GOT3 (cell line): ENCODE results near the gene PPDPF.

ENCODE experiments used
- DNase-seq: peaks from one replicate; lab custom pipeline; 2025; ENCODE audit warnings: mixed read lengths; lab: John Stamatoyannopoulos, UW

The PPDPF gene

DNA sequence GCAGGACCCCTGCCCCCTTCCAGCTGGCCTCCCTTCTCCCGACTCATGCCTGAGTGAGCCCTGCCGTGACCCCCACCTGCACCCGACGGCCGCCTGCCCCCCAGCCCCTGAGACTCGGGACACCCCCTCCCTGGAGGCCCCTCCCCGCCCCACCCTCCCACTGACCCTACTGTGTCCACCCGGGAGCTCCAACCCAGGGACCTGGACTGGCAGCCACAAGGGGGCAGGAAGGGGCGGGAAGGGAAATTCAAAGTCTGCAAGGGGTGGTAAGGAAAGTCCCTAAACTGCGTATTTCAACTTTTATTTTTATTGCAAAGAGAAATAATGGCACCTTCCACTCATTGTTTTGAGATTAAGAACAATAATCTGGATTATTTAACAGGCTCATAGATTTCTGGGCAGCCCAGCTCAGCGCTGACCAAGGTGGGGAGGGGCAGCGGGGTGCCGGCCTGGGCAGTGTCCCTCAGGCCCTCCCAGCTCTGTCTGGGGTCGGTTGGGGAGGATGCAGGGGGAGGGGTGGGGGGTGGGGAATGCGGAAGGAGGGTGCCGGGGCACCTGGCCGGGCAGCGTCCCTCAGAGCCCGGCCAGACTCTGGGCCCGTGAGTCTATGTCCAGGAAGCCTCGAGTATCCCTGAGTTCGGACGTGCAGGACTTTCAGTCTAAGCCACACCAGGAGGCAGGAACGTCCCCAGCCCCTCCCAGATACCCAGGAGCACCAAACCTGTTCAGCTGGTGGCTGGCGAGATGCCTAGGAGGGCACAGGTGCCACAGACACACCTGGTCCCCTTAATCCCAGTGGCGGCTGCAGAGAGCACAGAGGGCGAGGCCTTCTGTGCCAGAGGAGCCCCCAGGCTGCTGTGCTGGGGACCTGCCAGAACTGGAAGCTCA, 17.9 kb downstream of the PPDPF start:
- no peak for DNase-seq

DNA sequence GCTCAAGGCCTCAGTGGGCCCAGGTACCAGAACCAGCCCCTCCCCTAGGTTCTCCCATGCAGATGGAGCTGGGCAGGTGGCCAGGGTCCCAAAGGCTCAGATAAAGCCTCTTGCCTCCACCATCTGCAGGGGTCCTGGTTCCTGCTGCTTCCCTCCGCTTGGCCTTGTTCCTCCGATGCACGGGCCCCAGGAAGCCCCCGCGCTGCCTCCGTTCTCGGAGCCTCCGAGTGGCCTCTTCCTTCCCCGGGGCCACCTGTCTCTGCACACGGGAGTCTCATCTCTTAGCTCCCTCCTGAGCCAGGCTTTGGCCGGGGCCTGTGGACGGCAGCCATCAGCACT, 18.5 kb downstream of the PPDPF start:
- no peak for DNase-seq

DNA sequence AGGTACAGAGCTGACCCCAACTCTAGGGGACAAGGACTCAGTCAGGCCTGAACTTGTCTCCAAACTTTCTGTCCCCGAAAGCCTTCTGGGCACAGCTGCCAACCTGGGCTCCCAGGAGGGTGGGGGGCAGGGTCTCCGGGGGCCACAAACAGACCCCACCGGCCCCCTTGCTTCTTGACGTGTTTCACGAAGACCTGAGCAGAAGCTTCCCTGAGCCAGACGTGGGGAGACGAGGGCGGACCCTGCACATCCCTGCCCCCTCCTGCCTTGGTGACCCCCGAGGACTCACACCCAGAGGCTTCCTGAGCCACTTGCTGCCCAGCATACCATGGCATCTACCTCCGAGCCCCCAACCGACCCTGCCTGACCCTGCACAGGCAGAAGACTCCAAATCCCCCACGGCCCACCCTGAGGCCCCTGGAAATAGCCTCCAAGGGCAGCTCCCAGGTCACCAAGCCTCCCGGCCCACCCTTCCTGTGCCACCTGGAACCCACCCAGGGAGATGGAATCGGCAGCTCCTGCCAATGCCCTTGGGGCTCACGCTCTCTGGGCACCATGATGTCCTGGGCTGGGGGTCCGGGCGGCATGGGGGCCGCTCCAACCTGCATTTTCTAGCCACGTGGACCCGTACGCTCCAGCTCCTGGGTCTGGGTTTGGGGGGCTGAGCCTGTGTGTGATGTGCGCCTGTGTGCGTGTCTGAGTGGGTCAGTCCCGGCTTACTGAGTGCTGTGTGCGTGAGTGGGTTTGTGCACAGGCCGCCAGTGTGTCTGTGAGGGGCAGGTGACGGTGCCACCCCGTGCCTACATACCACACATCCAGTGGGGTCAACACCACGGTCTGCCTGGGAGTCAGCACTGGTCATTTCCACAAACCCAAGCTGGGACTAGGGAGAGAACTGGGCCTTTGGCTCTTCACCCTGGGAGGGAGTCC, 19.1 kb downstream of the PPDPF start:
- no peak for DNase-seq

DNA sequence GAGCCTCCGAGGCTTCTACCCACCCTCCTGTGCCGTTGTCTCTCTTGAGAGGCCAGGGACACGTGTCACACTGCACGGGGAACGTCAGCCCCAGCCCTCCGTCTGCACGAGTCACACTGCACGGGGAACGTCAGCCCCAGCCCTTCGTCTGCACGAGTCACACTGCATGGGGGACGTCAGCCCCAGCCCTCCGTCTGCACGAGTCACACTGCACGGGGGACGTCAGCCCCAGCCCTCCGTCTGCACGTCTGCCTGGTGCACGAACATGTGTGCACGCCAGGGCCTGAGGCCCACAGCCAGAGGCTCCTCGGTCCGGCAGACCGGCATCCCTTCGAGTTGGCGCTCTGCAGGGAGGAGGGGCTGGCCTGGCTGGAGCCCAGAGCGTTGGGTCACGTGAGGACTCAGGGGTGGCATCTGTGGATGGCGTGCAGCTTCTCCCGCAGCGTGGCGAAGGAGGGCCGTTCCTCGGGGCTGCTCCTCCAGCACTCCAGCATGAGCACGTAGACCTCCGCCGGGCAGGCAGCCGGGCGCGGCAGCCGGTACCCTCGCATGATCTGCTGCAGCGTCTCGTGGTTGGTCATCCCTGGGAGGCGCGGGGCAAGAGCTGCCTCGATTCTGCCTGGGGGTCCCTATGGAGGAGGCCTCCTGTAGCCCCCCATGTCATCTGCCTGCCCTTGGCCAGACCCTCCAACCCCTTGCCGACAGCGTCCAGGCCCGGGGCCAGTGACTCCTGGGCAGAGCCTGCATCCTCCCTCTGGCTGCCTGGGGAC, 20.0 kb downstream of the PPDPF start:
- DNase-seq: no peak

DNA sequence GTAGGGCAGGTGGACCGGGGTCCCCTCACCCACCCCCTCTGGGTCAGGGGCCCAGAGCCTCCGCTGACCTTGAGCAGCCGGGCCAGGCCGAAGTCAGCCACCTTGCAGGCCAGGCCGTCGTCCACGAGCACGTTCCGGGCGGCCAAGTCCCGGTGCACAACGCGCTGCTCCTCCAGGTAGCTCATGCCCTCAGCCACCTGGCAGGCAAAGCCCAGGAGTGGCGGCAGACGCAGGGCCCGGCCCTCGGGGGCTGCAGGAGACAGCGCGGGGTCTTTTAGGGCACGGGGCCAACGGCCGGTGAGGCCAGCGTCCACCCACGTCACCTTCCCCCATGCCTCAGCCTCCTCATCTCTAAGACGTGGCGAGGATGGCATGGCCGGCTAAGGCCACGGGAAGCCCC, 20.8 kb downstream of the PPDPF start:
- DNase-seq: no peak

DNA sequence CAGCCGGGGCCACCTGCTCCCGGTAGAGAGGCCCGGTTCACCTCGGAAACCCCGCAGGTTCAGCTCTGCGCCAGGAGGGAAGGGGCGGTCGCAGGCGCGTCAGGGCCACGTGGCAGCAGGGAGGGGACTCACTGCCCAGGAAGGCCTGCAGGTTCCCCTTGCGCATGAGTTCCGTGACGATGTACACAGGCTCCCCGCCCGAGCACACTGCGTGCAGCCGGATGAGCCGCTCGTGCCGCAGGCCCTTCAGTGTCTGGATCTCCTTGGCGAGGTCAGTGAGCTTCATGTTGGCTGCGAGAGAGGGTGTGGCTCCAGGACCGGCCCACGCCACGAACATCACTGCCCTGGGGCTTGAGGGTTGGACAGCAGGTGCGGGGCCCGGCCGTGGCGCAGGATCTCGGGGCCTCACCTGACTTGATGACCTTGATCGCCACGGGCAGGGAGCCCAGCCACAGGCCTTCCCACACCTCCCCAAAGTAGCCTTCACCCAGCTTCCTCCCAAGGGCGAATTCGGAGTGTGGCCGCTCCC, 21.5 kb downstream of the PPDPF start:
- no peak for DNase-seq

DNA sequence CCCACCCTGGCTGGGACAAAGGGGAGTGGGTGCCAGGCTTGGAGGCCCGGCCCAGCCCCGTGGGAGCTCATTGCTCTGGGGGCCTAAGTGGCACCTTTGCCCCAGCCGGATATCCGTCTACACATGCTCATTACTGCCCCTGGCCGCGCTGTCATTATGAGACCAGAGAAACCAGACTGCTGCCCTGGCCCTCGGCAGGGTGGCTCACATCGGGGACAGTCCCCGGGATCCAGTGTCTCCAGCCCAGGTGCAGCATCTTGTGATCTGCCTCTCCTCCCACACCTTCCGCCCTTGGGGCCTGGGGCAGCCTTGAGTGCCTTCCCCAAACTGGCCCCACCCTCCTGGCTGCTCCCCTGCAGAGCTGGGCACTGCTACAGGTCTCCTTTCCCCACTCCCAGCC, 22.1 kb downstream of the PPDPF start:
- DNase-seq: no peak

DNA sequence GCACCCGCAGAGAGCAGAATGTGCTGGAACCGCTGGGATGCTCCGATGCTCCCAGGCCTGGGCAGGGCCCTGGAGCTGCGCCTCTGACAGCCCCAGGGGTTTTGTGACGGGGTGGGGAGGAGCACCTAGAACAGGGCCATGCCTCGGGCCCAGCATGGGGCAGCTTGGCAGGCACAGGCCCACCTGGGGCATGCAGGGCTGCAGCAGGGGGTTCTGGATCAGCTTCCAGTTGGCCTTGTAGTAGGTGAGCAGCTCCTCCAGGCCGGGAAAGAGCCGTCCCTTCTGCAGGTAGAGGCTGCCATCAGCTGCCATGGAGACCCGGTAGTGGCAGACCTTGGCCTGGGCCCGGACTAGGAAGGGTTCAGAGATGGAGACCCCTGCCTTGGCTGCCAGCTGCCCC, 22.6 kb downstream of the PPDPF start:
- no peak for DNase-seq

DNA sequence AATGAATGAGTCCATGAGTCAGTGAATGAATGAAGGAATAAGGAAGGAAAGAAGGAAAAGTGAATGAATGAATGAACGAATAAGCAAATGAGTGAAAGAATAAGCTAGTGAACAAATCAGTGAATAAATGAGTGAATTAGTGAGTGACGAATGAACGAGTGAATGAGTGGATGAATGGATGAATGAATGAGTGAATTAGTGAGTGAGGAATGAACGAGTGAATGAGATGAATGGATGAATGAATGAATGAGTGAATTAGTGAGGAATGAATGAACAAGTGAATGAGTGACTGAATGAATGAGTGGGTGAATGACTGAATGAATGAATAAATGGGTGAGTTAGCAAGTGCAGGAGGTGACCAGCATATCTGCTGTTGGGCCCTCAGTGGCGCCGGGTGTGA, 23.2 kb downstream of the PPDPF start:
- no peak for DNase-seq

DNA sequence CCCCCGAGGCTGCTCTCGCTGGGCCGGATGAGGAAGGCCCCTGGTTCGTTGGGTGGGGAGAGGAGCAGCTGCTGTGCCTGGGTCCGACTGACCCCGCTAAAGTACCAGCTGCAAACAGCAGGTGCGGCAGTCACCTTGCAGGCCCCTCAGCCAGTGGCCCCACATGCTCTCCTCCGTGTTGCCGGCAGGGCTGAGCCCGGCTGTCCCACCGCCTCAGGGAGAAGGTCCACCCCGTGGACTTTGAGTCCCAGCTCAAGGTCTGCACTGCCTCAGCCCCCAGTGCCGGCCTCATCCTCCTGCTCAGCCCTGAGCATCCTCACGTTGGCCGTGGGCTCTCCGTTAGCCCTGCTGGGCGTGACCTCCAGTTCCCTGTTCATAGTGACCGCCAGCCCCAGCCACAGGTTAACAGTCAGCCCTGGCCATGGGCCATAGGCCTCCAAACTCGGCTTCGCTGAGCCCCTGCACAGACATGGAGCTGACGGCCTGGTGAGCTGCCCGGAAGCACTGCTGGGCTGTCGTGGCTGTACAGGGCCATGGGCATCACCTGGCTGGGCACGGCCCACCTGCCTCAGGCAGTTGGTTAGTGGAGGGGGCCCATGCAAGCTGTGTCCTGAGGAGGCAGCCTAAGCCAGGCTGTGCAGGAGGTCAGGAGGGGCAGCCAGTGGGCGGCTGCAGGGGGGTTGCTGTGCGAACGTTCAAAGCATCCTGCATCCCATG, 23.8 kb downstream of the PPDPF start:
- no peak for DNase-seq

DNA sequence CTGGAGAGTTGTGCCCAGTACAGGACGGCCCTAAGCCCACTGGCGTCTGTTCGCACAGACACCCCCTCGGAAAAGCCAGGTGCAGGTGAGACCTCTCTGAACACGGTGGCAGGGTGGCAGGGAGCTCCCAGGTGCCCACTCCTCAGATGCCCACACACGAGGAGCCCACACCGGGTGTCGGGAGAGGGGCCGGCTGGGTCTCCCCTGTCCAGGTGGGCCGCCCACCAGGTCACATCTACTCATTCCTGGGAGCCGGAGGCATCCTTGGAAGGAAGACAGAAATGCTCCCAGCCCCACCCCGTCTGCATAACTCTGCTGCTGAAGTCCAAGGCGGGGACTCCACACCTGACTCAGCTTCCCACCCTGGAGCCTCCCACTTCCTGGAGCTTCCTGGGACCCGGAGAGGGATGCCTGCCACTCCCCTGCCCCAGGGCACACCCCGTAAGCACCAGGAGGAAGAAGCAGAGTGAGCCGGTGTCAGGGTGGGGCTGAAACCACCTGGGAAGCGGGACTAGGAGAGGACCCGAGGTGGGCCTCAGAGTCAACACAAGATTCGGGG, 24.5 kb downstream of the PPDPF start:
- no peak for DNase-seq

DNA sequence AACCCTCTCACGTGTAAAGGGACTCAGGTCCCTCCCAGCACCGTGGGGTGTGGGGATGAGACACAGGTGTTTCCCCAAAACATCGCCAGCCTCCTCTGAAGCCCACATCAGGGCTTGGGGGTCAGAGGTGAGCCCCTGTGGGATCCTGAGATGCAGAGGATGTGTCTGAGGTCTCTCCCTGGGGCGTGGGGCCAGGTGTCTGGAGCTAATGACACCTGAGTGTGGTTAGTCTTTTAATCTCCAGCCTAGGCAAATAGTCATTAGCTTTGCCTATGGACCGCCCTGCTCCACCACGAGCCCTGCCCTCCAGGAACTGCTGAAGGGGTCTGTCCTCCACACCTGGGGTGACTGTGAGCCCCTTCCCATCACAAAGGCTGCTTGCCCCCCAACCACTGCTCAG, 25.2 kb downstream of the PPDPF start:
- DNase-seq: no peak

DNA sequence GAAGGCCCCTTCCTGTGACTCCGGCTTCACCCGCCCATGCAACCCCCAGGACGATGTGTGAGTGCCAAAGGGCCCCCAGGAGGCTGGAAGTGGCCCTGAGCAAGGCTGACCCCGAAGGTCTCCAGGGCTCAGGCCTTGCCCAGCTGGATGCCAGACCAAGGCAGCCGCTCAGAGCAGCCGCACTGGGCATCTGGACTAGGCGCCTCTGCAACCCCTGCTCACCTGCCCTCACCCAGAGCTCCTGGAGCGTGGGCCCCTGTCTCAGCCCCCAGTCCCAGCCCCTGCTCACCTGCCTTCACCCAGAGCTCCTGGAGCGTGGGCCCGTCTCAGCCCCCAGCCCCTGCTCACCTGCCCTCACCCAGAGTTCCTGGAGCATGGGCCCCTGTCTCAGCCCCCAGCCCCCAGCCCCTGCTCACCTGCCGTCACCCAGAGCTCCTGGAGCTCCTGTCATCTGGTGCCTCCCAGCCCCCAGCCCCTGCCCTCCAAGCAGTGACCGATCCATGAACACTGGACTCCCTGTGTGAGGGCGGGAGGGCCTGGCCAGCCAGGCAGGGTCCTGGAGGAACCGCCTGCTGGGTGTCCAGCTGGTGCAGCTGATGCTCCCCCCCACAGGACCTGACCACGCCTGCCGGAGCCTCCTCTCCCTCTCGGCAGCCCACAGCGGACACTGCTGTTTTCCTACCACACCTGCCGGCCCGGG, 25.8 kb downstream of the PPDPF start:
- no peak for DNase-seq

DNA sequence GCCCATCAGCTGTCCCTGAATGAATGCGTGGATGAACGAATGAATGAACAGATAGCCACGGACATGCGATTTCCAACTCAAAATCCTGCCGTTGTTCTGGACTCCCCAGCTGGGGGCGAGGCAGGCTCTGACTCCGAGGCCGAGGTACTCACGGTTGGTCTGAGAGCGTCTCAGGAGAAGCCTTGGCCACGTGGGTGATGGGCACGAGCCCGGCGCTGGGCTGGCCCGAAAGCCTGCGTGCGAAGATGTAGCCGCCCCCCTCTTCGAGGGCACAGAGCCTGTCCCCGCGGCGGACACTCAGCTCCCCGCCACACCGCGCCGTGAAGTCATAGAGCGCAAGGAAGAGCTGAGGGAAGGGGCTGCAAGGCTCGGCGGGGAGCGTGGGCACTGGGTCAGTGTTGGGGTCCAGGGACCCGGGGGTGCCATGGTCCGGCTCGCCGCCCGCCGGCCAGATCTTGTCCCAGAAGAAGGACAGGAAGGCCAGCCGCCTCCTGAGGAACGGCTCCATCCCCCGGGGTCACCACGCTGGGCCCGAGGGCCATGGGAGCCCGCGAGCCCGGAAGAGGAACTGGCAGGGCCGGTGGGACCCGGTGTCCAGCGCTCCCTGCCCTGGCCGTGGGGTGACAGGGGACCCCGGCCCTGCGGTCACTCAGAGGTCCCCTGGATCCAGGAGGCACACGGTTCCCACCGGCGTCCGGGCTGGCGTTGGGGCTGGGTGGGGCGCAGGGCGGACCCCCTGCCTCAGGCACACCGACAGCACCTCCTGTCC, 26.6 kb downstream of the PPDPF start:
- DNase-seq: no peak

DNA sequence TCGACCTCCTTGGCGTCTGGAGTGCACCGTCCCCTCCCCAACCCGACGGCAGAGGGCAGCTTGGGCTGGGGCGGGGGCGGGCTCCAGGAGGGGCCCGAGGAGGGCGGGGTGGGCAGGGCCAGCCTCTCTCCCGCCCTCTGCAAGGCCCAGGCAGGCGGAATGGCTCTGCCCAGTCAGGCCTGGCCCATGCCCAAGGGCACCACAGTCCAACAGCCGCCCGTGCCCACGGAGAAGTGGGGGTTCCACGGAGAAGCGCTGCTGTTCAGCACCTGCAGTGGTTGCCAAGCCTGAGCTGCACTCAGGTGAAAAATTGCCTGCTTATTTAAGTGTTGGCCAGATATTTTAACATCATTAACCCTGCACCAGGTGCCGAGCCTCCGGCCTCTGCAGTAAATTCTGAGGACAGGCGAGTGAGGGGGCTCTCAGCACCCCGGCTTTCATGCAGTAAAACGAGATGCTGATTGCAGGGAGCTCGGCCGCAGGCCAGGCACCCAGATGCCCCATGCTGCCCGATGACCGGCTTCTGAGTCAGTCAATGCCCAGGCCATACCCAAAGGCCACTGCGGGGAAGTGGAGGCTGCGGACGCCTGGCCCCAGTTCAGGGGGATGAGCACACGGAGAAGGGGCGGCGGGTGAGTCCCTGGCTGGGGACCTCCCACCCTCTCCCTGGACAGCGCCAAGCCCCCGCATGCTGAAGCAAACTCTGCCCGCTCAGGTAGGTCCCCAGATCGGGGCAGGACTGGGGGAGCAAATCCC, 27.3 kb downstream of the PPDPF start, which contains the start of gene SRMS:
Gene SRMS (minus strand): TSS at position 25 of the 756 bp plus-strand sequence. CDS start 286 bp downstream, outside the sequence.
- DNase-seq: no peak

DNA sequence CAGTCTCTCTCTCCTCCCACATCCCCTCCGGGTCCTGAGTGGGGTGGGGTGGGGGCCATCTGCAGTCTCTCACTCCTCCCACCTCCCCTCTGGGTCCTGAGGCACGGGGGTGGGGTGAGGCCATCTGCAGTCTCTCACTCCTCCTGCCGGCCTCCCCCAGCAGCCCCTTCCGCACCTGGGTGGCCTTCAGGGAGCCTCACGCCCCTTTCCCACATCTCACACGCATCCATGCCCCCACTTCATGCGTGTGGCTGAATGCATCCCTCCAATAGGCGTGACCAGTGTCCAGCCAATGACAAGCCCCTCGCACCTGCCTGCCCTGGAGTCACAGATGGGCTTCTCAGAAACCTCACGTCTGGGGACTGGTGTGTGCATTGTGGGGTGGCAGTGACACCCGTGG, 28.0 kb downstream of the PPDPF start:
- DNase-seq: no peak

DNA sequence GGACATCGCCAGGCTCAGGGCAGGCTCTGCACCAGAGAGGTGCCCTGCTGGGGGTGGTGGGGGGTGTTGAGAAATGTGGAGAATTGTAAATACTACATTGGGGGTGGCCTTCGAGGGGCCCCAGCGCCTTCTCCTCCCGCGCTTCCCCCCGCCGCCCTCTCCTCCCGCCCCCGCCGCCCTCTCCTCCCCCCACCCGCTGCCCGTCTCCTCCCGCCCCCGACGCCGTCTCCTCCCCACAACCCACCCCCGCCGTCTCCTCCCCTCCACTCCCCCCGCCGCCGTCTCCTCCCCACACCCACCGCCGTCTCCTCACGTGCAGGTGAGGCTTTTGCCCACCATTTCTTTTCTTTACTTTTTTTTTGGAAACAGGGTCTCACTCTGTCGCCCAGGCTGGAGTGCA, 28.5 kb downstream of the PPDPF start:
- DNase-seq: no peak

DNA sequence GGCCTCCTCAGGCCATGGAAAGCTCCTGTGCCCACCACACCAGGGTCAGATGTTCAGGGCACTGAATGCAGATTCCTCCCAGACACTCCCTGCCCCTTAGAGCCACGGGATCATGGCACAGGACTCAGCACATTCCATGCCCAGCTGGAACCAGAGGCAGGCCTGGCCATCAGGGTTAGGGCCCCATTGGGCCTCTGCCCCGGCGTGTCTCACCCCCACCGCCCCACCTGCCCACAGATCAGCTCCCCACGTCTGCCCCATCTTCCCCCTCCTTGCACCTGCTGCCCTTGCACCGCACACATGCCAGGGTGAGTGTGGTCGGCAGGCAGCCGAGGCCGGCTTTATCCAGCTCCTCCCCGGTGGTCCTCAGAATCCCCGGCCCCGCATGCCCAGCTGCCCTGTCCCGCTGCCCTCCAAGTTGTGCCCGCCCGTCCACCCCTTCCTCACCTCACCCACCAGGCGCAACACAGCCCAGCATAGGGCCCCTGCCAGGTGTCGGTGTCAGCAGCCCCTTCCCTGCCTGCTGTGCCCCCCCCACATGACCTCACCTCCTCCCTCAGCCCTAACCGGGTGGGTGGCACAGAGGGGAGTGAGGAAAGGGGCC, 29.2 kb downstream of the PPDPF start:
- no peak for DNase-seq
